GM11168 (cell line): ENCODE measurements around the gene SF3B6.
"Not testable (repeated sequence)": the region's sequence is repeated elsewhere in the genome, so short reads cannot be mapped to it uniquely, and the experiment has no call there.

Experiments used
- in situ Hi-C: fragments of 300-500 bp; cut with MboI; formaldehyde crosslinking; loops from one replicate; pipeline ENCODE4 v1.12.0; 2022; ENCODE audit warnings: low sequenced_read_pairs; ENCODE audit not compliant: unreplicated experiment

The SF3B6 gene

DNA sequence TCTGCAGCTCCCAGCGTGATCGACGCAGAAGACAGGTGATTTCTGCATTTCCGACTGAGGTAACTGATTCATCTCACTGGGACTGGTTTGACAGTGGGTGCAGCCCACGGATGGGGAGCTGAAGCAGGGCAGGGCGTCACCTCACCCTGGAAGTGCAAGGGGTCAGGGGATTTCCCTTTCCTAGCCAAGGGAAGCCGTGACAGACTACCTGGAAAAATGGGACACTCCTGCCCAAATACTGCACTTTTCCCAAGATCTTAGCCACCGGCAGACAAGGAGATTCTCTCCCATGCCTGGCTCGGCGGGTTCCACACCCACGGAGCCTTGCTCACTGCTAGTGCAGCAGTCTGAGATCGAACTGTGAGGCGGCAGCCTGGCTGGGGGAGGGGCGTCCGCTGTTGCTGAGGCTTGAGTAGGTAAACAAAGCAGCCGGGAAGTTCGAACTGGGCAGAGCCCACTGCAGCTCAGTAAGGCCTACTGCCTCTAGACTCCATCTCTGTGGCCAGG is 19.1 kb upstream of the SF3B6 start:
- in situ Hi-C loops, result not testable (repeated sequence)

DNA sequence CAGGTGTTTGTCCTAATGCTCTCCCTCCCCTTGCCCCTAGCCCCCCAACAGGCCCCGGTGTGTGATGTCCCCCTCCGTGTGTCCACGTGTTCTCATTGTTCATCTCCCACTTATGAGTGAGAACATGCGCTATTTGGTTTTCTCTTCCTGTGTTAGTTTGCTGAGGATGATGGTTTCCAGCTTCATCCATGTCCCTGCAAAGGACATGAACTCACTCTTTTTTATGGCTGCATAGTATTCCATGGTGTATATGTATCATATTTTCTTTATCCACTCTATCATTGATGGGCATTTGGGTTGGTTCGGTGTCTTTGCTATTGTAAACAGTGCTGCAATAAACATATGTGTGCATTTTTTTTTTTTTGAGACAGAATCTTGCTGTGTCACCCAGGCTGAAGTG is 17.1 kb upstream of the SF3B6 start:
- in situ Hi-C loops, result not testable (repeated sequence)

DNA sequence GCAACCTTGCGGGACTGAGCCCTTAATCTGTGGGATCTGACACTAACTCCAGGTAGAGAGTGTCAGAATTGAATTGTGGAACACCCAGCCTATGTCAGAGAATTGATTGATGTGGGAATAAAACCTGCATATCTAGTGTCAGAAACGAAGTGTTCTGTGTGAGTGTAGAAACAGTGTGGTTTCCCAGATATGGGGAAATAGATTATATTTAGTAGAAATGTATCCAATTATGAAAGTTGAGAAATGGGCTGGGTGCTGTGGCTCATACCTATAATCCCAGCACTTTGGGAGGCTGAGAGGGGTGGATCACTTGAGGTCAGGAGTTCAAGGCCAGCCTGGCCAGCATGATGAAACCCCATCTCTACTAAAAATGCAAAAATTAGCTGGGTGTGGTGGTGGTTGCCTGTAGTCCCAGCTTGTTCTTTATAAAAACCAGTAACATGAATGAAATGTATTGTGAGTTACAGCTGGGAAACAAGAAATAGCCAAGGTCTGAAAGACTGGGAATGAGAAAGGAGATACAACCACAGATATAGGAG is 12.8 kb upstream of the SF3B6 start:
- in situ Hi-C loops, result no loop called here

DNA sequence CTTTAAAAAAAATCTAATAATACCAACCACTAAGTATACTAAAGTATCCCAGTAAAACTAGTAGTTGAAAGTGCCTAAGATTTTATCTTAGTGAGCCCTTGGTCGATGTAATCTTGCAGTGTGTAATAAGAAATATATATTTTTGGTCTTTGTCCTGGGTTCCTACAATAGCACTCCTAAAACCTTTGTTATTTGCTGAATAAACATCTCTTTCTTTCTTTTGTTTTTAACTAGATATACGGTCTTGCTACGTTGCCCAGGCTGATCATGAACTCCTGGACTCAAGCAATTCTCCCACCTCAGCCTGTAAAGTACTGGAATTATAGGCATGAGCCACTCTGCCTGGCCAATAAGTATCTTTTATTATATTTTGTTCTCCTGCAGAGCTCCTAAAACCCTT is 10.9 kb upstream of the SF3B6 start:
- in situ Hi-C loops, result no loop called here

DNA sequence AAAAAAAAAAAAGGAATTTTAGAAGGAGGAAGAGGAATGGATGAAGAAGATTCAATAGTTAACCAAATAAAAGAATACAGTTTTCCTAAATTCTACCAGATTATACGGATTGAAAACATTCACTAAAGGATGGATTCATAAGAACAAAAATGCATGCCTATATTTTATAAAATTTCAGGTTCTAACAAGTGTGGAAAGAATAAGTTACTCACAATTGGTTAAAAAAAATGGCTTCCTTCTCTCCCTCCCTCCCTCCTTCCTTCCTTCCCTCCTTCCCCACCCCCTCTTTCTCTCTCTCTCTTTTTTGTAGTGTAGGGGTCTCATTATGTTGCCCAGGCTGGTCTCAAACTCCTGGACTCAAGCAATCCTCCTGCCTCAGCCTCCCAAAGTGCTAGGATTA is 10.1 kb upstream of the SF3B6 start:
- in situ Hi-C loops, result no loop called here

DNA sequence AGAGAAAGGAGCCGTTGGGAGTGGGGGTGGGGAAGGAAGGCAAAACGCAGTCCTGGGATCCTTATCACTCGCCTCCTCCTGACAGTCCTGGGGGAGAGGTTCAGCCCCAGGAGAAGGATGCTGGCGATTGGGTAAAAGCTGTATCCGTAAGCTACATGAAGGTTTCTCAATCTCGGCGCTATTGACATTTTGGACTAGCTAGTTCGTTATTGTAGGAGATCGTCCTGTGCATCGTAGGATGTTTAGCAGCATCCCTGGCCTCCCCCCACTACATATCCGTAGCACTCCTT is 9.0 kb upstream of the SF3B6 start:
- in situ Hi-C loops, result no loop called here

DNA sequence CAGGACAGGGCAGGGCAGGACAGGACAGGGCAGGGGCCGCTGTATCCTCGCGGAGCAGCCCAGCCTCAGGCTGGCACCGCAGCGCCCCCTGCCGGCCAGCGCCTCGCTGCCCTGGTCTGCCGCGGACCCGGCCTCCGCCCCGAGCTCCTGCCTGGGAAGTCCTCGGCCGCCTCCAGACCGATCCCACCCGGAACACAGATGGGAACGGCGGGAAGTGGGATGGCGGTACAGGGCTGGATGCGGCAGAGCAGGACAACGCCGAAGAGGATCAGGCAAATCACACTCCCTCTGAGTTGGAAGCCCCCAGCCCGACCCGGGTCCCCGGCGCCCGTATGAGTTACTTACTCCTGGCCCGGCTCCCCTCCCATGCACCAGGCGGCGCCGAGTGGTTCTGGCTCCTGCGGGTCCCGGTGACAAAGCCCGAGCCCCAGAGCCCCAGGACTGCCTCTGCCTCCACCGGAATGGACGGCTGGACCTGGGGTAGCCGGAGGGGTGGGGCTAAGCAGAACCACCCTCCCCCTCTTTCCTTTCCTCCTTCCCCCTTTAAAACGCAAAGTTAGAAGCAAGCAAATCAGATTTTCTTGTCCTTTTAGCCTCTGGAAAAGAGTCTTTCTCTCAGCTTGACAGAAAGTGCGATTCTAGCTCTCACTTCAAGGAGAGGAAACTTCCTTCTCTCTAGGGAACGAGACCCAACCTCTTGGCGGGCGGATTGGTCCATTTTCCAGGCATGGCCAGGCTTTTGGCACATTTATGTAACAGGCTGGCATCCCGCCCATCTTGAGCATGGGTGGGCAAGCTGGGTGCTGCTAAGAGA is 8.5 kb upstream of the SF3B6 start, which contains the start of gene TP53I3:
TSS of gene TP53I3 (minus strand) at position 449 of the 814 bp plus-strand sequence. CDS start 508 bp downstream, outside the sequence.
- in situ Hi-C loops, result no loop called here

DNA sequence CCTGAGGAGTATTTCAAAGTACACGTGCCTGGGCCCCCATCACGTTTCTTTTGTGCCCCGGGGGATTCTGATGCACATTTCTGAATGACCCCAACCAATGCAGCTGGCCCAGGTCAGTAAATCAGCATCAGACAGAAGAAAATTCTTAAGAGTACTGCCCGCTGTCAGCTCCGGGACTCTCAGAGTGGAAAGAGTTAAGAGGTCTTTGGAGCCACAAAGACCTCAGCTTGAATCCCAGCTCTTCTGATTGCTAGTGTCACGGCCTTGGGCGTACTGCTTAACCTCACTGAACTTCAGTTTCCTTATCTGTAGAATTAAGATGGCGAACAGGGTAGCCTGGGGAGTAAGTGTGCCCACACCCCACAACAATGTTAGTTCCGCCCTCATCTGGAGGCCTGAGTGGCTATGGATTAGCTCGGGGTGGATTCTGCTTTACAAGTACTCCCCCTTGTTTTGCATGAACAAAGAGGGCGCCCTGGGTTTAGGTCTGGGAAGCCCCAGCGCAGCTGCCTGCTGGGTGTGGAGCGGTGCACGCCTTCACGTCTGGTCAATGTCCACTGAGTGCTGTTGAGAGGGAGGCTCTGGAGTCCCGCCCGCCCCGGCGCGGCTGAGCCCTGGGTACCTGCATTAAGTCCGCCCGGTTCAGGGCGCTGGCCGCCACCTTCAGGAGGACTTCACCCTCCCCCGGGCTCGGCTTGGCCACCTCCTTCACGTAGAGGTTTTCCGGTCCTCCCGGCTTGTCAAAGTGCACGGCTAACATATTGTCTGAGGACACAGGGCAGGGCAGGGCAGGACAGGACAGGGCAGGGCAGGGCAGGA is 7.7 kb upstream of the SF3B6 start:
- in situ Hi-C loops, result no loop called here

DNA sequence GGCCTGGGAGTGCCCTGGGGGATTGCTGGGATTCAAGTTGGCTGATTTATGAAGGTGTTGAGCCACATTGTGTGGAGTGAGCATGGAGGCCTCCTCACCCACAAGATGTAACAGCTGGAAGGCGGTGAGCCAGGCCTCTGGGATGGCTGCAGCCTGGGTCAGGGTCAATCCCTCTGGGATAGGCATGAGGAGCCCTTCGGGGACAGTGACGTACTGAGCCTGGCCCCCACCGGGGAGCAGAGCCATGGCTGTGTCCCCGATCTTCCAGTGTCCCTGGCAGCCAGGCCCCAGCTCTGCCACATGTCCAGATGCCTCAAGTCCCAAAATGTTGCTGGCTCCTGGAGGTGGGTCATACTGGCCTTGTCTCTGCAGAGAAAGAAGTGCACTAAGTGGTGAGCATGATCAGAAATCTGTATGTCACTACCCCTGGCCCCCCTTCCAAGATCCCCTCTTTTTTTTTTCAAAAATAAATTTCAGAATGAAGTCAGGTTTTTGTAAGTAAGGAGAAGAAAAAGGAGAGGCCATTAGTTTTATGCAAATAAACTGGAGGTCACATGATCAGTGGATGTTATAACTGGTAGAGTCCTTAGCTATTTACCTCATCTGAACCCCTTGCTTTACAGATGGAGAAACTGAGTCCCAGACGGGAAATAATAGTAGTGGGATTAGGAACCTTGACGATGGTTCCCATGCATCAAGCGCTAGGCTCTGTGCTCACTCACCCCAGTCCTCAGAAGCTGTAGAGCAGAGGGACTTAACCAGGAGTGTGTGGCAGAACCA is 6.9 kb upstream of the SF3B6 start:
- in situ Hi-C loops, result no loop called here

DNA sequence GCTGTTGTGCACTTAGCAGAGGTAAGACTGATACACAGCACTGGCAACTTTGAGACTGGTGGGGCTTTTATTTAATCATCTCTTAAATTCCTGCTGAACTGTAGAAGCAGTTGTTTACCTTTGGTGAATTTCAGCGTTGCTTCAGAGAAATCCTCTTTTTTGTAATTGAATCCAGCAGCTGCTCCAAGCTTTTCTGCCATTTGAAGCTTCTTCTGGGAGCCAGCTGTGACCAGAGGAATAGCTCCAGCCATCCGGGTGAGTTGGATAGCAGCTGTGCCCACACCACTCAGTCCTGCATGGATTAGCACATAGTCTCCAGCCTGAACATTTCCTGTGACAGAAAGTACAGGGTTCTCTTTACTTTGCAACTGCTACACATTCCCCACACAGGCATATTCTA is 4.6 kb upstream of the SF3B6 start:
- in situ Hi-C loops, result no loop called here

DNA sequence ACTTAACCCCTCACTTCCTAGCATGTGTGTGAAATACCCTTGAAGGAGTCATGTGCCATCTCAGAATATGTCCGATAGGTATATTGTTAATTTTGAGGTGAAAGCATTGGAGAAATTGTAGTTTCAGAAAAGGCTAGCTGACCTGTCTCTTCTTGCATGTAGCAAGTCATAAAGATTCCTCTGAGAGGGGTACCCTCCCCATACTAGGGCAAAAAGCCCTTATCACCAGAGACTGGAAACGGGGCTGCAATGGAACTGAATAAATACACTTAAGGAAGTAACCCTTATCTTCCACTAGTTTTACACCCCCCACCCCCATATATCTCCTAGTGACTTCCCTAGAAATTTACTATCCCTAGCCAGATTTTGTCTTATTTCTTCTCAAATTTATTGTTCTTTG is 1.8 kb upstream of the SF3B6 start:
- in situ Hi-C loops, result no loop called here

DNA sequence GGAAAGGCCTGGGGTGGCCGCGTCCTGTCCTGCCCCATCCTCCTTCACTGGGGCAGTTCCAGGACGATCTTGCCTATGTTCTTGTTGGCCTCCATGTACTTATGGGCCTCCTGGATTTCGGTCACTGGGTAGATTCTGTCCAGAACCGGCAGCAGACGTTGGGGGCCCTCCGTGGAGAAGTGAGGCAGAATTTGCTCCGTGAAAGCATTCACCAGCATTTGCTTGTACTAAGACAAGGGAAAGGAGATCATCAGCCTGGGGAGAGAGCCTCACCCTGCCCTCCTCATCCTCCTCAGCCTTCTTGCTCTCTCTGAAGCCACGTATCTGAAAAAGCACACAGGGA is 1.4 kb upstream of the SF3B6 start:
- in situ Hi-C loops, result no loop called here

DNA sequence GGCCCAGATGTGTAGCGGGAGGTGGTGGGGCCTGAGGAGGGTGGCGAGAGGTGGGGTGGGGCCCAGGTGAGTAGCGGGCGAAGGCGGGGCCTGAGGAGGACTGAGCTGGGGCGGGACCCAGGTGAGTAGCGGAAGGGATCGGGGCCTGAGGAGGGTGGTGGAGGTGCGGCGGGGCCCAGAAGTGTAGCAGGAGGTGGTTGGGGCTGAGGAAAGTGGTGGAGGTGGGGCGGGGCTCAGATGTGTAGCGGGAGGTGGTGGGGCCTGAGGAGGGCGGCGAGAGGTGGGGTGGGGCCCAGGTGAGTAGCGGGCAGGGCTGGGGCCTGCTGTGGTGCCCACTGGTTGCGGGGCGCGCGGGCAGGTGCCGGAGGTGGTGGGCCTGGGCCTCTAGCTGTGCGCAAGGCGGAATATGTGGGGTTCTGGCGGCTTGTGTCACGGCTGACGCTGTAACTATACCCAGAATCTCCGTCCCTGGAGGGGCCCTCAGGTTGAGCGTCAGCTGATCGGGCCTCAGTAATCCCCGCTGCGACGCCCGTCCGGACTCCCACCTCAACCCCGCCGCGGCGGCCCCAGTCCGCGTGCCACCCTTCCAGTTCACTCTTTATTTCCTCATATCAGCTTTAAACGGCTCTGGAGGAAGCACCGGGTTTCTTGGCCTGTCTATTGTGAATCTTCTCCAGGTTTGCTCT is 866 bp upstream of the SF3B6 start:
- in situ Hi-C loops, result no loop called here

DNA sequence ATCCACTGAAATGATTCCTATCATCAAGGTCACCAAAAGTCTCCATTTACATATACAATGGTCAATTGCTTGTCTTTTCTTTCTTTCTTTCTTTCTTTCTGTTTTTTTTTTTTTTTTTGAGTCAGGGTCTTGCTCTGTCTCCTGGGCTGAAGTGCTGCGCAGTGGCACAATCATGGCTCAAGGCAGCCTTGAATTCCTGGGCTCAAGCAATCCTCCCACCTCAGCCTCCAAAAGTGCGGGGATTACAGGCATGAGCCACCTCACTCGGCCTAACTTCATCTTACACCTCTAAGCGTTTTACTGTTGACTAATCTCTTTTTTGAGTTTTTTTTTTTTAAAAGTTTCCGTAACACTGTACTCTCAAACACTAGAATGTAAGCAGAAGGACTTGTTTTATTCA is 867 bp downstream of the SF3B6 start:
- in situ Hi-C loops, result no loop called here

DNA sequence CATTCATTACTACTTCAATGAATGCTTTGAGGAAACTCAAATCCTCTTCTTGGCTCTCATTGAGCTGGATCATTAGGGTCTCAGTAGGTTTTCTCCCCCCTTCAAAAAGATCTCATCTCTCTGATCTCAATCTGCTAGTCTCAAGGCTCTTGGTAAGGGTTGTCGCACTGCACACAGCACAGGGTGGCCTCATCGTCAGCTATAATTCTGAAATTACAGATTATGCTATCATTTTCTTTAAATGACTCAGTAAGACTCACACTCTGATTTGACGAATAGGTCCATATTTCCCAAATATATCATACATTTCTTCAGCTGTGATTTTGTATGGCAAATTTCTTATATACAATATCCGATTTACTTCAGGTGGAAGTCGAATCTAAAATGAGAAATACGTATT is 2.3 kb downstream of the SF3B6 start:
- in situ Hi-C loops, result no loop called here

DNA sequence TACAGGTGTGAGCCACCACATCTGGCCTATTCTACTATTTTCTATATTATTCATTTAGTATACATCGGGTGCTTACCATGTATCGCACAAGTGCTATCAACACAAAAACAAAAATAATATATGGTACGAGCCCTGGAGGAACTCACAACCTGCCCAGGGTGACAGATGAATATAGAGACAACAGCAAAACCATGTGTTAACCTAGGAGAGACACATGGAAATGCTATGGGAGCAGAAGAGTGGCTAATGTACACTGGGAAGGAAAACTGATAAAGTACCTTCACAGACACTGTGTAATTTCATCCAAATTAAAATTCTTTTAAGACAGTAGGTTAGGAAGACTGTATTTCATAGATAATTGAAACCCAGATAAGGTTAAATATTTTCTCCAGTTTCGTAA is 3.9 kb downstream of the SF3B6 start:
- in situ Hi-C loops, result no loop called here

DNA sequence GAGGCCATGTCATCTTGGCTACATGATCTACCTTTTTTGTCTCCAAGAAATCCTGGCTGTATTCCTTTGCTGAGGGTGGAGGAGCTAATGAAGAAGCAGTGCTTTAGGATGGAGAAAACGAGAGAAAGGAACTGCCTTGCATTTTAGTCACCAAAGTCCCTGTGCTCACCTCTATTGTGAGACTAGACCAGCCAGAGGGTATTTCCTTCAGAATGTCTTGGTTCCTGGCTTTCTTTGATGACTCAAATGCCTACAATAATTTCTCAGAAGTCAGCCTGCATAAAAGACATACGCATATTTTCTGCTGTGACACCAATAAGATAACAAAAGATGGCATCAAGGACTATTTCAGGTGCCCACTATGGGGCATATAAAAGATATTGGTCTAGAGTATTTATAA is 10.8 kb downstream of the SF3B6 start:
- in situ Hi-C loops, result loop anchor here (10.0 kb wide), 1 partner anchor 241 kb away; no protein-coding TSS in a partner anchor

DNA sequence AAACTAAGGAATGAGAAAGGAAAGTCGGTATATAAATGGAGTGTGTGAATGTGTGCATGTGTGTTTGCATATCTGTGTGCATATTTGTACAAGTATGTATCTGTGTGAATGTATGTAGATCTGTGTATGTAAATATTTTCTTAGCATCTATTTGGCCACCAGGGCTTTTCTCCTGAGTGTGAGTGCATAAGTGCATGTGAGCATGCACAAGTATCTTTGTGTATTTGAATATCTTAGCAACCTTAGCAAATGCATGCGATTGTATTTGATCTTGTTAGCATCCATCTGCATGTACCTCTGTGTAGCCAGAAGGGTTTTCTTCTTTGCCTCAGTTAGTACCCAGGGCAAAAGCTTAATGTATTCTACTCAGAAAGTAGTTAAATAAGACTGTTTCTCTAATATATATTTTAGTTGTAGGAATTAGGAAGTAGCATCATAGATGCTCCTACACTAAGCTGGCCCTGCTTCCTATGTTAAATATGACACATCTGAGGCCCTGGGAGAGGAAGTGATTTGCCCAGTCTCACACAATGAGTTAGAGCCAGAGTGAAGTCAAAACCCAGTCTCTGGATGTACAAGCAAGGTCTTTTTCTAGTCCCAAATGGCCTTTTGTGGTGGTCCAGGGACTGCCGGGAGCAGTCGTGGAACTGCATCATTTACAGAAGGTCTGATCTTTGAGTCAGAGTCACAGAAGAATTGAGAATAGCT is 17.4 kb downstream of the SF3B6 start:
- in situ Hi-C loops, result no loop called here

DNA sequence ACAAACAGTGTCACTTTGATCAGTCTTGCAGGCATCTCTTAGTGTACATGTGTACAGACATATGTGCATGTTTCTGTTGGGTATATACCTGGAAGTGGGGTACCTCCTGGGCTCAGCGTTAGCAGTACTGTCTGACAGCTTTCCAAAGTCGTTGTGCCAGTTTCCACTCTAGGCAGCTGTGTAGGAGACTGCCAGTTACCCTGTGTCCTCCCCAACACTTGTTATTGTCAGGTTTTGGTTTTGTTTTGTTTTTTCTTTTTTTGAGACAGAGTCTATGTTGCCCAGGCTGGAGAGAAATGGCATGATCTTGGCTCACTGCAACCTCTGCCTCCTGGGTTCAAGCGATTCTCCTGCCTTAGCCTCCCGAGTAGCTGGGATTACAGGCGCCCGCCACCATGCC is 20.4 kb downstream of the SF3B6 start:
- in situ Hi-C loops, result no loop called here
